Karpas-422 (cell line): ENCODE measurements around the gene HECW1. TPM values are rescaled to one million over a fixed set of nuclear protein-coding genes. Genes with fewer than 3 reads are reported as not detected.

ENCODE experiments used
- DNase-seq: peaks from one replicate; pipeline ENCODE4 v3.0.0-alpha.2; 2015
- H2AFZ ChIP-seq: fragments of 200-600 bp; sonication (generic); 2 replicates; pipeline ENCODE4 v1.6.1; 2014; ENCODE audit warnings: antibody characterized with exemption, low read length, mixed read lengths
- H3K27ac ChIP-seq: fragments of 200-600 bp; sonication (generic); 2 replicates; pipeline ENCODE4 v1.5.1; 2014; ENCODE audit warnings: mild to moderate bottlenecking, low read length, moderate library complexity
- H3K27me3 ChIP-seq: fragments of 200-600 bp; sonication (generic); 2 replicates; pipeline ENCODE4 v1.6.1; 2014; ENCODE audit warnings: low read length, mixed read lengths
- H3K36me3 ChIP-seq: fragments of 200-600 bp; sonication (generic); 2 replicates; pipeline ENCODE4 v1.6.1; 2014; ENCODE audit warnings: low read length, mixed read lengths; ENCODE audit not compliant: insufficient read depth
- H3K4me1 ChIP-seq: fragments of 200-600 bp; sonication (generic); 2 replicates; pipeline ENCODE4 v1.6.1; 2014; ENCODE audit warnings: mild to moderate bottlenecking, low read length, mixed read lengths
- H3K4me2 ChIP-seq: fragments of 200-600 bp; sonication (generic); 2 replicates; pipeline ENCODE4 v1.6.1; 2014; ENCODE audit warnings: low read length, low read depth, mild to moderate bottlenecking; ENCODE audit not compliant: poor library complexity, severe bottlenecking
- H3K4me3 ChIP-seq: fragments of 200-600 bp; sonication (generic); 2 replicates; pipeline ENCODE4 v1.5.1; 2014; ENCODE audit warnings: mild to moderate bottlenecking, antibody characterized with exemption, low read length, mixed read lengths
- H3K79me2 ChIP-seq: fragments of 200-600 bp; sonication (generic); 2 replicates; pipeline ENCODE4 v1.6.1; 2014; ENCODE audit warnings: mild to moderate bottlenecking, low read length, mixed read lengths
- H3K9ac ChIP-seq: fragments of 200-600 bp; sonication (generic); 2 replicates; pipeline ENCODE4 v1.6.0; 2014; ENCODE audit warnings: low read length
- H3K9me2 ChIP-seq: fragments of 200-600 bp; sonication (generic), shearing (Covaris generic); replicated peaks from 2 replicates; pipeline ENCODE4 v1.6.0; 2014; ENCODE audit warnings: mild to moderate bottlenecking, low read length, moderate library complexity; ENCODE audit not compliant: insufficient read depth
- H3K9me3 ChIP-seq: fragments of 300-700, 200-600 bp; sonication (generic); 2 replicates; pipeline ENCODE4 v1.6.1; 2014; ENCODE audit warnings: low read length, mixed read lengths
- H4K20me1 ChIP-seq: fragments of 200-600 bp; sonication (generic); 2 replicates; pipeline ENCODE4 v1.6.1; 2014; ENCODE audit warnings: mild to moderate bottlenecking, antibody characterized with exemption, low read length, low read depth; ENCODE audit not compliant: insufficient read depth
- total RNA-seq: library from RNA; depleted of rRNA; stranded (reverse); fragments of >200 nt; shearing (Covaris generic); gene quantifications from 2 replicates; pipeline ENCODE4 v1.2.3, GENCODE V29; 2014; ENCODE audit warnings: low replicate concordance

Gene HECW1
- total RNA-seq, 1 experiment from 2014 or later = not detected

- Histone ChIP-seq H3K79me2 (no peaks in the 10 kb centered on the region), H3K4me2 (no peak overlapping the region), H3K27me3 (no peaks in the 10 kb centered on the region)
Observed at GRCh38 chr7:43467406-43467805, 355.0 kb downstream of the HECW1 start.

GRCh38 chr7:43467846-43468245 lies 355.4 kb downstream of the HECW1 start:
- no peak overlapping the region for H3K9ac ChIP-seq
- no peak overlapping the region for H2AFZ ChIP-seq
- no peaks in the 10 kb centered on the region for H3K9me3 ChIP-seq
- DNase-seq = no peak
- H3K4me3 ChIP-seq = no peak overlapping the region
- no peaks in the 10 kb centered on the region for H3K79me2 ChIP-seq
- no peaks in the 10 kb centered on the region for H3K4me1 ChIP-seq
- H3K27ac ChIP-seq = no peak overlapping the region
- H3K36me3 ChIP-seq = no peaks in the 10 kb centered on the region
- H3K4me2 ChIP-seq = no peak overlapping the region
- H3K9me2 ChIP-seq = no peaks in the 10 kb centered on the region
- H4K20me1 ChIP-seq = no peaks in the 10 kb centered on the region
- H3K27me3 ChIP-seq = no peaks in the 10 kb centered on the region

More at GRCh38 chr7:43467406-43467805, 355.0 kb downstream of the HECW1 start:
- no peak for DNase-seq
- H3K9ac ChIP-seq = no peak overlapping the region
- H3K4me3 ChIP-seq = no peak overlapping the region
- H3K9me2 ChIP-seq = no peaks in the 10 kb centered on the region
- no peaks in the 10 kb centered on the region for H3K4me1 ChIP-seq
- no peaks in the 10 kb centered on the region for H3K36me3 ChIP-seq
- H4K20me1 ChIP-seq = no peaks in the 10 kb centered on the region
- H3K27ac ChIP-seq = no peak overlapping the region
- H2AFZ ChIP-seq = no peak overlapping the region
- H3K9me3 ChIP-seq = no peaks in the 10 kb centered on the region

- no peak overlapping the region for H3K27ac ChIP-seq
- H4K20me1 ChIP-seq = no peaks in the 10 kb centered on the region
- no peak overlapping the region for H3K4me2 ChIP-seq
- H3K9me2 ChIP-seq = no peaks in the 10 kb centered on the region
- no peak overlapping the region for H3K4me3 ChIP-seq
- H3K4me1 ChIP-seq = no peaks in the 10 kb centered on the region
- no peak for DNase-seq
- no peaks in the 10 kb centered on the region for H3K9me3 ChIP-seq
- H3K27me3 ChIP-seq = no peaks in the 10 kb centered on the region
- no peak overlapping the region for H3K9ac ChIP-seq
- no peak overlapping the region for H2AFZ ChIP-seq
- no peaks in the 10 kb centered on the region for H3K36me3 ChIP-seq
- no peaks in the 10 kb centered on the region for H3K79me2 ChIP-seq
Observed at GRCh38 chr7:43469051-43469450, 356.6 kb downstream of the HECW1 start.

GRCh38 chr7:43470110-43470509 lies 357.7 kb downstream of the HECW1 start:
- DNase-seq = no peak
- Histone ChIP-seq H3K4me1 (no peaks in the 10 kb centered on the region), H3K9me3 (no peaks in the 10 kb centered on the region)

GRCh38 chr7:43475983-43476382 lies 363.5 kb downstream of the HECW1 start:
- no peaks in the 10 kb centered on the region for H3K79me2 ChIP-seq
- DNase-seq = no peak
- H4K20me1 ChIP-seq = no peaks in the 10 kb centered on the region
- no peaks in the 10 kb centered on the region for H3K9me3 ChIP-seq
- no peak overlapping the region for H3K4me2 ChIP-seq
- no peaks in the 10 kb centered on the region for H3K36me3 ChIP-seq
- H3K4me1 ChIP-seq = no peaks in the 10 kb centered on the region
- no peak overlapping the region for H3K4me3 ChIP-seq
- H2AFZ ChIP-seq = no peak overlapping the region
- no peak overlapping the region for H3K9ac ChIP-seq
- H3K27ac ChIP-seq = no peak overlapping the region
- H3K9me2 ChIP-seq = no peaks in the 10 kb centered on the region
- no peaks in the 10 kb centered on the region for H3K27me3 ChIP-seq

More at GRCh38 chr7:43470110-43470509, 357.7 kb downstream of the HECW1 start:
- H3K79me2 ChIP-seq = no peaks in the 10 kb centered on the region
- no peaks in the 10 kb centered on the region for H3K9me2 ChIP-seq
- H3K4me3 ChIP-seq = no peak overlapping the region
- no peak overlapping the region for H3K27ac ChIP-seq
- no peak overlapping the region for H3K4me2 ChIP-seq
- no peaks in the 10 kb centered on the region for H3K27me3 ChIP-seq
- no peaks in the 10 kb centered on the region for H4K20me1 ChIP-seq
- no peak overlapping the region for H2AFZ ChIP-seq
- H3K36me3 ChIP-seq = no peaks in the 10 kb centered on the region
- no peak overlapping the region for H3K9ac ChIP-seq

DNA sequence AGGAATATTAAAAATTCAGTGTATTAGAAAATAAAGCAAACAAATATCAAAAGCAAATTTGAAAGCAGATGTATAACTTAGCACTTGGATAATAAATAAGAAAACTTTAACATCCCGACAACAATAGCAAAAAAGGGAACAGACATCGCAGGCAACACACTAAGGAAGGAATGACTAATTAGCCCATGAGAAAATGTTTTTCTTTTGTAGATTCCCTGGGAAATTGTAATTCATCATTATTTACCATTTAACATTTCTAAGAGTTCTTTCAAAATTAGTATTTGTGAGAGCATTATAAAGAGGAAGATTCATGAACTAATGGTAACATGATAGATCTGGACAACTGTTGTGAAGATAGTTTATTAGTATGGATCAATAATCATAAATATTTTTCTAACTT lies 364.4 kb downstream of the HECW1 start:
- Histone ChIP-seq H4K20me1 (no peaks in the 10 kb centered on the region), H3K9me2 (no peaks in the 10 kb centered on the region), H3K4me1 (no peaks in the 10 kb centered on the region), H3K4me3 (no peak overlapping the region), H3K9ac (no peak overlapping the region), H3K27ac (no peak overlapping the region), H3K79me2 (no peaks in the 10 kb centered on the region), H3K27me3 (no peaks in the 10 kb centered on the region), H3K36me3 (no peaks in the 10 kb centered on the region), H3K4me2 (no peak overlapping the region), H2AFZ (no peak overlapping the region), H3K9me3 (no peaks in the 10 kb centered on the region)
- no peak for DNase-seq

- Histone ChIP-seq H2AFZ (no peak overlapping the region), H4K20me1 (no peaks in the 10 kb centered on the region), H3K79me2 (no peaks in the 10 kb centered on the region), H3K27me3 (no peaks in the 10 kb centered on the region), H3K36me3 (no peaks in the 10 kb centered on the region), H3K9ac (no peak overlapping the region), H3K4me1 (no peaks in the 10 kb centered on the region), H3K27ac (no peak overlapping the region), H3K9me2 (no peaks in the 10 kb centered on the region), H3K4me2 (no peak overlapping the region), H3K4me3 (no peak overlapping the region), H3K9me3 (no peaks in the 10 kb centered on the region)
- peak; percentile 62 for DNase-seq
Observed at GRCh38 chr7:43479042-43479441, 366.6 kb downstream of the HECW1 start.

GRCh38 chr7:43479543-43479942 lies 367.1 kb downstream of the HECW1 start:
- no peak overlapping the region for H3K4me2 ChIP-seq
- no peak for DNase-seq
- no peak overlapping the region for H3K4me3 ChIP-seq
- no peak overlapping the region for H3K9ac ChIP-seq
- H3K27me3 ChIP-seq = no peaks in the 10 kb centered on the region
- H3K4me1 ChIP-seq = no peaks in the 10 kb centered on the region
- no peak overlapping the region for H2AFZ ChIP-seq
- no peaks in the 10 kb centered on the region for H3K9me2 ChIP-seq
- no peak overlapping the region for H3K27ac ChIP-seq
- no peaks in the 10 kb centered on the region for H3K36me3 ChIP-seq
- no peaks in the 10 kb centered on the region for H3K79me2 ChIP-seq
- no peaks in the 10 kb centered on the region for H4K20me1 ChIP-seq
- H3K9me3 ChIP-seq = no peaks in the 10 kb centered on the region

DNA sequence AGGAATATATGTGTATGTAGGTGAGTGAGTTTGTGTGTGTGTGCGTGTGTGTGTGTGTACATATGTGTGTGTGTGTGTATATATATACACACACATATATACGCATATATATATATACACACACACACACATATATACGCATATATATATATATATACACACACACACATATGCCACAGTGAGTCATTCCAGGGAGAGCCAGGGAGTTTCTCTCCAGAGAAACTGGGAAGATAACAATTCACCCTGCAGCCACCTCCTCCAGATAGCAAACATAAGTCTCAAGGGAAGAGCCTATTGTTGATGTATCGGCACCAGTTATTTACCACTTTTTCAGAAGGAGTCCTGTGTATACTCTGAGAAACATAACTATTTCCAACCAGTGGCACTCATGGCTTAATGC lies 368.1 kb downstream of the HECW1 start:
- no peak overlapping the region for H3K4me2 ChIP-seq
- H3K4me3 ChIP-seq = no peak overlapping the region
- no peaks in the 10 kb centered on the region for H4K20me1 ChIP-seq
- DNase-seq = no peak
- H3K9me3 ChIP-seq = no peaks in the 10 kb centered on the region
- H3K9me2 ChIP-seq = no peaks in the 10 kb centered on the region
- no peak overlapping the region for H3K27ac ChIP-seq
- no peak overlapping the region for H2AFZ ChIP-seq
- H3K36me3 ChIP-seq = no peaks in the 10 kb centered on the region
- no peaks in the 10 kb centered on the region for H3K4me1 ChIP-seq
- H3K79me2 ChIP-seq = no peaks in the 10 kb centered on the region
- no peak overlapping the region for H3K9ac ChIP-seq
- no peaks in the 10 kb centered on the region for H3K27me3 ChIP-seq
